Activated CD8-positive, alpha-beta memory T cell treated with anti-CD3 and anti-CD28 coated beads for 36 hours (primary cell): ENCODE results near the gene ADAMTS6. TPM values are rescaled to one million over a fixed set of nuclear protein-coding genes. Genes with fewer than 3 reads are reported as not detected.
"Not testable (repeated sequence)": the region's sequence is repeated elsewhere in the genome, so short reads cannot be mapped to it uniquely, and the experiment has no call there.

Source experiments
- CTCF ChIA-PET: fragments of 350-600 bp; sonication (Branson Sonifier 250); formaldehyde crosslinking; loops from one replicate; lab custom pipeline; 2021; ENCODE audit warnings: antibody characterized with exemption; lab: Charles Lee
- POLR2A ChIA-PET: fragments of 350-600 bp; sonication (Branson Sonifier 250); formaldehyde crosslinking; loops from one replicate; lab custom pipeline; 2021; ENCODE audit warnings: antibody characterized with exemption; lab: Charles Lee
- total RNA-seq, 2 experiments: library from RNA; stranded (reverse); gene quantifications; one replicate each; pipeline ENCODE4 v1.2.3, GENCODE V29; 2021

The ADAMTS6 gene
- total RNA-seq, 2 experiments from 2014 or later = 1.3 to 1.4 TPM

DNA sequence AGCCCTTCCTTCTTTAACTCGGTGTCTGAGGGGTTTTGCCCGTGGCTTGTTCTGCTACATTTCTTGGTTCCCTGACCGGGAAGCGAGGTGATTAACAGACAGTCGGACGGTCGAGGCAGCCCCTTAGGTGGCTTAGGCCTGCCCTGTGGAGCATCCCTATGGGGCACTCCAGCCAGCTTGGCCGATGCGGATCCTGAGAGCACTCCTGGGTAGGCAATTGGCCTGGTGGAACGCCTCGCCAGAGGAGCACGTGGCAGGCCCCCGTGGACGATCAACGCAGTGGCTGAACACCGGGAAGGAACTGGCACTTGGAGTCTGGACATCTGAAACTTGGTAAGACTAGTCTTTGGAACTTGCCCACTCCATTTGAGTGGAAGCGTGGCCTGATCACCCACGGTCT, 307.5 kb downstream of the ADAMTS6 start:
- CTCF ChIA-PET, POLR2A ChIA-PET: not testable (repeated sequence)

DNA sequence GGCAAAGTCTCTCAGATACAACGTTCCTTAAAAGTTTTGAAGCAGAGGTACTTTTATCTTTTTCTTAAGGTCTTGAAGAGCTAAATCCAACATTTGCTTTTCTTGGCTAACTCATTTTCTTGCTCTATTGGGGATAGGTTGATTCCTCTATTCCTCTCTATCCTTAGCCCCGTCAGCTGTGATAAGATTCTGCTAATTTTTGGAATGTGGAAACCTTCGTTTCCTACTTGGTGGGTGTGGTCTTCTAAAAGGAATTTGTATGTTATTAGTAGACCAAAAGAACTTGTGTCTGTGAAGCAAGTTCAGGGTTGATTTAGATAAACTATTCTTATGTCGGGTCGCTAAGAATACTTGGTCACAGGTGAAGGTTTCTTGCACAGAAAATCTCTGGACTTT, 308.6 kb downstream of the ADAMTS6 start:
- ChIA-PET POLR2A (no interaction called here), CTCF (no interaction called here)

DNA sequence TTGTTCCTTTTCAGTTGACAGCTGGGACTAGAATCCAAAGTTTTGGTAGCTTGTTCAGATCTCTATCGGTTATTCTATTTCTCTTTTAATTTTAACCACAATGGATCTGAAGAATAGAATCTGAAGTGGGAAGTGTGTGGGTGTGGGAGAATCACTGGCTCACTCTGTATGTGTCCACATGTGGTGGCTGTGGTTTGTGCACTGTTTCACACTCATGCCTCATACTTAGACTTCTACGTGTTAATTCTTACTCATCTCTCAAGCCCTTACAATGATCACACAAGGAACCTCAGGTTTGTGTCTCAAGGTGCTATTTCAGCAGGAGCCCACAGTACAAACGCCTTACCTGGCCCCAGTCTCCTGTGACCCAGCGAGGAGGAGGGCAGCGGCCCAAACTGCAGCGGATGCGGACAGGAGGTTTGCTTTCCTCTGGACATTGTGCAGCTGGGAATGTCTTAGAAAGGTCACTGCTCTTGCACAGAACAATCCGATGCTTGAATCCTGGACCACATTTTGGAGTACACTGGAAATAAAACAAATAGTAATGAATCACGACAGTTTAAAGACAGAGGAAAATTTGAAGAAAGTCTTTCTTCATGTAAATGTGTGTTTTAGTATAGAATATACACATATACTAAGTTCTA, 309.1 kb downstream of the ADAMTS6 start:
- CTCF ChIA-PET = no interaction called here
- POLR2A ChIA-PET = no interaction called here

DNA sequence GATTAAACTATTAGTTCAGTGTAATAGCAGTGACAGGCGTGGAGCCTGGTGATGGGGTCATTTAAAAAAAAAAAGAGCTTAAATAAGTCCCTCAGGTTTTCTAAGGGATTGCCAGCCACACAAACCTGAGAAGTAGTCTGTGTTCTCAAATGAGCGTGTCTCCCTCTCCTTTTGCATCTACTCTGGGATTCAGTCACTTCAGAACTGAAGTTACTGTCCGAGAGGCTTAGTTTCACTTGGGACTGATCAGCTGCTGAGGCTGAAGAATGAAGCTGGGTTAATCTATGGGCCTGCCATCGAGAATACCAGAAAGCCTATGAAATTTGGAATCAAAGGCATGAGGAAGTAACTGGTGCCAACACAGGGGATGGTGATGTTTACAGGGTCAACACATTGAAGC, 310.1 kb downstream of the ADAMTS6 start:
- ChIA-PET POLR2A (no interaction called here), CTCF (no interaction called here)

DNA sequence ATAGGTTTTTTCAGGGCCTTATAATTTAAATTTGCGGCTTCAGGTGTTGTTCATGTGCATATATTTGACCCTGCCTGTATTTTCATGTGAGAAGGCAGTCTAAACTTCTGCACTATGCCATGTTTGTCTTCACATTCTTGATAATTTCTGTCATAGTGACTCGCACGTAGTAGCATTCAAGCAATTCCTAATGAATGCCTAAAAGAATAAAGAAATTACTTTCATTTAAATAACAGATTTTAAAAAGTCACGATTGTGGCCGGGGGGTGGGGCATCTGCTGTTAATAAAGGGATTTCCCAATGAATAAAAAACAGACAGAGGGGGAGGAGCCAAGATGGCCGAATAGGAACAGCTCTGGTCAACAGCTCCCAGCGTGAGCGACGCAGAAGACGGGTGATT, 318.0 kb downstream of the ADAMTS6 start:
- POLR2A ChIA-PET = no interaction called here
- CTCF ChIA-PET = no interaction called here

DNA sequence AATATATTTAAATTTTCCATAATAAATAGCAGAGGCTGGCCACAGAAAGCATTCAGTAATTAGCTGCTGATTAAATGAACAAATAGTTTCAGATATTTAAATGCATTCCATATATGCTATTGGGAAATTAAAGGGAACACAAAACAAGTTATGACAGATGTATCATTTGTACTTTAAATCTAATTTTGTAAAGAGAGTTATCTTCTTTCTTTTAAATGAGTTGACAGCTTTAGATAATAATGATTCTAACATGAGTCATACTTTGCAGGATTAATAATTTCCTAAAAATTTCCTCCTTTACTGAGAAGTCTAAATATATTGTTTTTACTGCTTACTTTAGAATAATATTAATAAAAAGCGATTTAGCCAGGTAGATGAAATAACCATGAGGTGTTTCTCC, 320.1 kb downstream of the ADAMTS6 start:
- ChIA-PET CTCF (no interaction called here), POLR2A (no interaction called here)

DNA sequence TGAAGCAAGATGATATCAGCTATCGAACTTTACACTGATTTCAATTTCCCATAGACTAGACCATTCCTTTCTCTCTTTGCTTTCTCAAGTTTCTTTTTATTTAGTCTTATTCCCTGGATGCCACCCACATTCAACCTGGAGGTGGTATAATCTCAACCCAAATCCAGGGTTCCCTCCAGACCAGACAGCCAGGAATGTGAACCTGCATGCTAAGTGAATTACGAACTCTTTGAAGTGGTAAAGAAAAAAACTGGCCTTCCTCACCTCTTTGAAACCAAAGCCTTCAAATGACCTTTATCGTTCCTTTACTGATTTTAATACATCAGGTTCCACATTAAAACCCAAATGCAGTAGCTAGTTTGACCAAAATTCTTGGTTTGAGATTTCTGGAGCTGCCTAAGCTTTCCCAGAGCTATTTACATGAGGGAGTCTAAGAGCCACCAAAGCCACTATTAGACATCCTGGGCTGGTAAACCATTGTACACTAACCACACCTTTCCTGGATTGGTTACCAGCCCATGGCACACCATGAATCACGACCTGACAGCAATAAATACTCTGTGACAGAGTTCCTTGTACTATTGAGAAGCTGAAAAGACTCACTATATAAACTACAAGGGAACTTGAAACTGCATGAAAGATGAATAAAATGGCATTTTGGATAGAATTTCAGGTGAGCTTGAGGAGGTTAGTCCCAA, 323.7 kb downstream of the ADAMTS6 start:
- POLR2A ChIA-PET = no interaction called here
- CTCF ChIA-PET = no interaction called here

DNA sequence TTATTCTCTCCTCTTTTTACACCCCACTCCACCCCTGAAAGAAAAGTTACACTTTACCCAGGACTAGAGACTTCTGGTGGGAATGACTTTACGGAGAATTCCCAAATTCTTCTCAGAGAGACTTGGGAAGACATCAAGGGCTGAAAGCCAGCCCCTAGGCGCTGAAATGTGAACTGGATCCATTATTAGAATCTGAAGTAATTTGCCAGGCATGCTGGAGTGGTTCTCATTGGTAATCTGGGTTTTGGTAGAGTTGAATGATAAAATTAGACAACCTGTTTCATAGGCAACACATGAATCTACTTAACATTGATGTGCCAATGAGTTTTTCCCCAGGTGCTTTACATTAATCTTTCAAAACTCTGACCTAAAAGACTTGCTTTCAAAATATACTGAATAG, 324.8 kb downstream of the ADAMTS6 start:
- CTCF ChIA-PET = no interaction called here
- POLR2A ChIA-PET = no interaction called here

DNA sequence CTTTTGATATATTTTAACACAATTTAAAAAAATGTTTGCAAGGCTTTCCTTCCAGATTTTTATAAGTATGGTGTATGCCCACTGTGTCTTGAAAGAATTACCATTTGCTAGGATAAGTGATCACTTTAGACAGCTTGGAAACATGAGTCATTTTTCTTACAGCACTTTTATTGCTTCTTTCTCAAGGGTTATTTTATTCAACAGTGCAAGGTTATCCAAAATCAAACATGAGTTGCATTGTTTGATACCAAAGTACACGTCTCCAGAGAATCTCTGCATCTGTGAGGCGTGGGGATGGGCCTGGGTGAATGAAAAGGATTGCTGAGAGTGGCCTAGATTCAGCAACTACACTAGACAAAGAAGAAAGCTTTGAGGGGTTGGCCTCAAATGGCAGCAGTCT, 329.6 kb downstream of the ADAMTS6 start:
- ChIA-PET CTCF (no interaction called here), POLR2A (no interaction called here)

DNA sequence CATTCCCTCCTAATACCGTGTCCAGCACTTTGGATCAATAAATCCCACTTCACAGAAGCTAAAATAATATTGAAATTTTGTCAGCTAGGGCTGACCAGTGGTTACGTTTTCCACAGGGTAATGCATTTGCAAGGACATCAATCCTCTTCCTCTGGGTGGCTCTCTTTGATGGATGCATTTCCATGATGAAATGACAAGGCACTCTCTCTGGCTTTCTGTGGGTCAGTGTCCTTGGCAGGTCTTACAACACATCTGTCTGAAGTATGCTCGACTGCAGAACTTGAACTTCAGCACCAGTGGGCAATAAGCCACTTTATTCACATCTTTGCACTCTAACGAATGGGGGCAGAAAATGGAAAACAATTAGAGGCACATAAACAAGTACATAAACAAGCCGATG, 330.1 kb downstream of the ADAMTS6 start:
- CTCF ChIA-PET = no interaction called here
- POLR2A ChIA-PET = no interaction called here

DNA sequence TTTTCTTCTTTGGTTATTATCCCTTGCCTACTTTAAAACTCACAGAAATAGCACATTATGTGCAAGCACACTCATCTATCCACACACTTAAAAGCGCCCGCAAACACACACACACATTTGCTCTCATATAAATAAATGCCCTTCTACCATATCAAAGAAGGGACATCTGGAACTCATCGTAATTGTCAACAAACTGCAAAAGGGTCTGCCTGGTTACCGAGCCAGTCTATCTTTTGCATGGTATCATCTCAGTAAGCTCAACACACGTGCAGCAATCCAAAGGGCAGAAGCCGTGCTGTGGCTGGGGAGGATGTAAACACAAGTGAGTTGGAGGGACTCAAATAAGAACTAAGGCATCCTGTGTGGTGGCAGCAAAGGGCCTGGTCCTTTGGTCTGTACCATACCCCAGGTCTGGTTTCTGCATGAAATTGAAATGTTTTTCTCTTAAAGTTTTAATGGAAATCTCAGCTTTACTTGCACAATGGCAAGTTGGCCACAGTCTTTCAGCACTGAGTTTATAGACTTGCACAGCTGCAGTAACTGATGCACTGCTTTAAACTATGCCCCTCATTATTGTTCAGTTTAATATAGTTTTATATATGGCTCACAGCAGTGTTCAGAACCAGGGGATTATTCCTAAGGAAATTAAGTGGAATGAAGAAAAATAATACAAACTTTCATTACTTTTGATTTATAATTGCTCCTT, 331.0 kb downstream of the ADAMTS6 start:
- ChIA-PET POLR2A (no interaction called here), CTCF (no interaction called here)

DNA sequence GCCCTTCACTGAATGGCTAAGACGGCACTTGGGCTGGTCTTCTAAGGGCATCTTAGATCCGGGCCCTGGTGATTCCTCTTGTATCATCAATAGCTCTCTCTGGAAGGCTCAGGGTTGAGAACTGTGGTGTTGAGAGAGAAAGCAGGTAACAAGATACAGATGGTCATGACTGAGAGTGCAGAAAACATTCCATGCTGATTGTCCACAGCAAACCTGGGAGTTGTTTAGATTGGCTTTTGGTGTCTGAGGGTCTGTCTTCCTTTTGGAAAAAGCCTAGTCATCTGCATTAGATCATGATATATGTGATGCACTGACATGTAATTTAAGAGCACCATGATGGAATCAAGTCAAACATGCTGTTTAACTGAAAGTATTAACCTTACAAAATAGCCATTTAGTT, 331.9 kb downstream of the ADAMTS6 start:
- POLR2A ChIA-PET = no interaction called here
- CTCF ChIA-PET = no interaction called here

DNA sequence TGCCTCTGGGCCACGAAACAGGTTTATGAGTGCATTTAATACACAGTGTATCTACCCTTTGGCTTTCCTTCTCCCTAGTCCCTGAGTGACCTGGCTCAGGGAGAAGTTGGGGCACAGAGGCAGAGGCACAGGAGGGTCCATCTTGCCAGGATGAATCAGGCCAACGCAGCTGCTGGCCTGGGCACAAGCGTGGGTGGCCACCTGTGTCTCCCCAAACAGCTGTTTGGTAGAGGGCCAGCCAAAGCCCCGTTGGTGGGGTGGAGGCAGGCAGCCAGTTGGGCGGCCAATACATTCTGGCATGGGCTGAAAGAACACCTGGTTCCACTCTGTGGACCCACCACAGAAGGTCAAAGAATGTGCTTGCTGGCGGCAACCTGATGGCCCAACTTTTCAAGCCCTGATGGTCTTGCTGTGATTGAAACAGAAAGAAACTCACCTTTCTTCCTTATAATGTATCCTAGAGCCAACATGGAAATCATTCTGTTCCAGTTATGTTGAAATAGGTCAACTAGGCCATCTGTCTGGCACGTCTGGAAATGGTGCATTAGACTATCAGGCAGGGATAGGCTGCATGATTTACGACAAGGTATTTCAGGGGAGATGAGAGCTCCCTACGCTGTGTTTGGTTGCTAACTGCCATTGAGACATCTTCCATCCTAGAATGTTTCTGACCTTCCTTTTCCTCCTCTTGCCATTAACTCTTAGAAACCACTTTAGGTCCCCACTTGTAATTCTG, 337.4 kb downstream of the ADAMTS6 start:
- CTCF ChIA-PET = no interaction called here

DNA sequence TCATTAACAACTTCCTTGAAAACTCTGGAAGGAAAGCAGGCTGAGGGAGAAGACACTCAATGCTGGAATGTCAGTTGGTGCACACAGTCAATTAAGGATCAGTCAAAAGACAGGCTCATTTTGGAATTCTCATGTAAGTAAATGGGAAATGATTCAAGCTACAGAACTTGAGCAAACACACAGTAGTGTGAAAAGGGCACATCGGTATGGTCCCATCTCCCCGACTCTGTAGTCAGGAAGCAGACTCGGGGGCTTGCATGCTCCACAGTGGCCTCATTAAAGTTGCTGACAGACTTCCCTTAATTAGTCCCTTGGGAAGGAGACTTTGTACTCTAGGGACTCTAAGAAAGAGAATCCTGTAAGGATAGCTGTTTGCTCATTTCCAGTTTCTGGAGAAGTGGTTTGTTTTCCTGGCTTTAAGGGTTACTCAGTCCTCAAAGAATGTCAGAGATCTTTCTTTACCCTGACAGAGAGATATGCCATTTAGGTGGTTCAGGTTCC, 339.2 kb downstream of the ADAMTS6 start:
- CTCF ChIA-PET = no interaction called here
- POLR2A ChIA-PET = no interaction called here

More for the DNA sequence above, 337.4 kb downstream of the ADAMTS6 start:
- POLR2A ChIA-PET = no interaction called here

DNA sequence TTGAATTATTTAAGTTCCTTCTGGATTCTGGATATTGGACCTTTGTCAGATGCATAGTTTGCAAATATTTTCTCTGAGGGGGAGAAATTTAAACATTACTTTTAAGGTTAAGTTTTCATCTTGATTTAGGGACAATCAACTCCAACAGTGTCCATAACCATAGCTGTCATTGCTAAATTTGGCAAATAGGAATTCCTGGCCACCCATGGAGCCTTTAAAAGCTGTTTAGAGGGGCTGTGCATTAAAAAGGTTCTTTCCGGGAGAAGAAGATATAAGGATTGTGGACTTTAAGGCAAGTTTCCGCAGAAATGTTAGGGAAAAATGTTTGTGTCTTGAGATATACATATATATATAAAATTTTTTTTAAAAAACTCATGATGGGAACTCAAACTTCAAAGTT, 339.7 kb downstream of the ADAMTS6 start:
- POLR2A ChIA-PET = no interaction called here

DNA sequence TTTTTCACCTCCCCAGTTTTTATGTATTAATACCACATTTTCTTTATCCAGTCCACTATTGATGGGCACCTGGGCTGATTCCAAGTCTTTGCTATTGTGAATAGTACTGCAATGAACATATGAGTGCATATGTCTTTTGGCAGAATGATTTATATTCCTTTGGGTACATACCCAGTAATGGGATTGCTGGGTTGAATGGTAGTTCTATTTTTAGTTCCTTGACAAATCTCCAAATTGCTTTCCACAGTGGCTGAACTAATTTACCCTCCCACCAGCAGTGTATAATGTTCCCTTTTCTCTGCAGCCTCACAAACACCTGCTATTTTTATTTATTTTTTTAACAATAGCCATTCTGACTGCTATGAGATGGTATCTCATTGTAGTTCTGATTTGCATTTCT, 340.2 kb downstream of the ADAMTS6 start:
- ChIA-PET CTCF (no interaction called here), POLR2A (no interaction called here)

More for the DNA sequence above, 339.7 kb downstream of the ADAMTS6 start:
- CTCF ChIA-PET = no interaction called here

DNA sequence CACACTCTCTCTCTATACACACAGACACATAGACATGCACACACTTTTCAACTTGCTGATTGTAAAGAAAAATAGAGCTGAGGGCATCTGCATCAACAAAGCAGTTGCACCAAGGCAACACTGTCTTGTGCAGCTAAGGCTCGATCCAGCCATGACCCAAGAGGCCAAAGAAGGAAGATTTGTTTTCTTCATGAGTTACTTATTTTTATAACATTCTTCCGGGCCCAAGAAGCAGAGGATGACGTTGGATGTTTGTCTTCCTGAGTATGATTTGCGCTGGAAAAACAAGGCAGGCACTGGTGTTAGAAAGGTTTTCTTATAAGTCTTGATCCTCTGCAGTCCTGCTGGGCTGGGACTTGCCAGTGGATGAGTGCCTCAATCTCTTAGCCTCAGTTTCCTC, 344.1 kb downstream of the ADAMTS6 start:
- ChIA-PET POLR2A (no interaction called here), CTCF (interaction anchor here (0.6 kb wide), 1 partner anchor 61 kb away, joined by 3 read pairs; no protein-coding TSS in a partner anchor)

DNA sequence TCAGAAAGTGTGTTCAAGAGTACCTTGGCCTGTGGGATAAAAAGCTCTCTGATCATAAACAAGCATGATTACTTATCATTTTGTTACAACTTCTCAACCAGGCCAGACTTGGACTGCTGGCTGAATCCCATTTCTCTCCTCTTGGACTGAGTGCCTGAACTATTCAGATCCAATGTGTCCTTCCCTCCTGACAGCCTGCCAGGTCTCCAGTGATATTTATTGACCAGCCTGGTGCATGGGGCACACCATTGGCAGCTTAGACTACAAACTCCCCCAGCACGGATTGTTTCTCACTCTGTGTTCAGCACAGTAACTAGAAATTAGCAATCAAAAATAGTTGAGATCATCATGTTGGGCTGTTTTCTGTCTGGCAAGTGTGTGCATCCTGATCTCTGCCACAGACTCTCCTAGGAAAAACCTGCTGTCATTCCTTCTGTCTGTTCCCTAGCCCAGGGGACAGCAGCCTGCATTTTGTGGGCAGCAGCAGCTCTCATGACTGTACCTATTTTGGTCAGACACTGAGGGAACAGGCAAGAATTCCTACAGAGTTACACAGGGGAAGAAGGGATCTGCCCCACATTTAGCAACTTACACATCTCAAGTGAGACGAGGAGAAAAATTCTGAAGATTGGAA, 348.1 kb downstream of the ADAMTS6 start:
- ChIA-PET CTCF (no interaction called here), POLR2A (no interaction called here)

DNA sequence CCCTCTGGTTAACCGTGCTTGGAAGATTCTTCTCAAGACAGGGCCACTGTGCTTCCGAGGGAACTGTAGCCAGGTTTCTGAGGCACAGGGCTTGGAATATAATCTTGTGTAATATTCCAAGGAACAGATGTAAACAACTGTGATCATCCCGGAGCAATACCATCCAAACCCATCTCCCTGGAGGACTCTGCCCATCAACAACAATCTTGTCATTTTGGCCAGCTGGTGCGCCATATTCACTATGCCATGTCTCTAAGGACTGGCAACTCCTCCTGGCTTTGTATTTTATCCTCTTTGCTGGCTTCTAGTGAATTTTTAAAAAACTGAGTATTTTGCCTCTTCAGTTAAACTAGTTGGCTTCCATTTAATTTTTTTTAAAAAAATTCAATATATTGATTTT, 349.3 kb downstream of the ADAMTS6 start:
- POLR2A ChIA-PET = no interaction called here
- CTCF ChIA-PET = no interaction called here

DNA sequence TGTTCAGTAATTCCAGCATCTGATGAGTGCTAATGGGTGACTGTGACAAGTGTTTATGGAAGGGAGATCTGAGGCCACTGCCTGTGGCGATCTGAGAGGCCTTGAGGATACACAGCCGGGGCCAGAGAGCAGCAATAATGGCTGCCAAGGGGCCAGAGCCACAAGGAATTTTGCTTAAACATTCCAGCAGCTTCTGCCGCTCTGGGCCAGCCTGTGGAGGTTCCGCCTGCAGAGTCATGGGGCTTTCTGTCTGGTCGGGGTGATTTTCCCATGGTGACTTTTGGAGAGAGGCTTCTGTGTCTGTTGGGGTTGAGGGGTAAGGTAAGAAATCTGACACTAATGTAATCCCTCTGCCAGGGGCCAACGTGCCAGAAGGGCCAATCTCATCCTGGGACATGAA, 353.5 kb downstream of the ADAMTS6 start:
- ChIA-PET CTCF (no interaction called here), POLR2A (no interaction called here)
